Pancreas (tissue), 10 donors: ENCODE results near the gene P3H2. TPM values are rescaled to one million over a fixed set of nuclear protein-coding genes. Genes with fewer than 3 reads are reported as not detected.

ENCODE experiments used
- ATAC-seq, 4 donors: fragments of 200-7000 bp; cut with Tn5 transposase; one replicate each; pipeline versions ENCODE4 v1.8.0 to v1.9.1; 2020; ENCODE audit warnings: mild to moderate bottlenecking in 4 of 4, moderate library complexity in 4 of 4
- DNase-seq, 6 donors: peaks; one replicate each; pipeline ENCODE4 v3.0.0-alpha.2; 2020
- FAIRE-seq: peaks from 2 replicates; lab custom pipeline; 2012; peaks lifted over from hg19 to GRCh38; lab: Jason Lieb, UNC
- H3K27ac ChIP-seq, 4 donors: fragments of 200-600 bp; sonication (generic); 1 replicate in 3 of 4; 2 replicates in 1 of 4; pipeline versions ENCODE4 v1.5.0 to v1.8.0; 2020
- H3K27me3 ChIP-seq, 4 donors: fragments of 200-600 bp; one replicate each; pipeline ENCODE4 v1.8.0; 2021
- H3K36me3 ChIP-seq, 3 donors: fragments of 200-600 bp; sonication (generic) in 1 of 3; one replicate each; pipeline versions ENCODE4 v1.5.0 to v1.8.0; 2020 to 2021
- H3K4me1 ChIP-seq, 3 donors: fragments of 200-600 bp; one replicate each; pipeline ENCODE4 v1.8.0; 2021
- H3K4me3 ChIP-seq, 4 donors: fragments of 200-600 bp; sonication (generic) in 2 of 4; one replicate each; pipeline versions ENCODE4 v1.5.0 to v1.8.0; 2020 to 2021
- H3K9me3 ChIP-seq, 4 donors: fragments of 200-600 bp; one replicate each; pipeline ENCODE4 v1.8.0; 2021
- CTCF ChIP-seq, 4 donors: fragments of 200-600 bp; sonication (generic) in 3 of 4; IDR thresholded peaks; one replicate each; pipeline versions ENCODE4 v1.5.0 to v1.8.0; 2021; ENCODE audit warnings: antibody characterized with exemption in 4 of 4
- WGBS, 2 donors: extraction: QIAGEN DNeasy Blood & Tissue Kit; methylation state at CpG; one replicate each; pipeline ENCODE4 v1.1.7; 2013; 5-methylcytosine and 5-hydroxymethylcytosine counted together
- intact Hi-C, 3 donors: fragments of 100-400 bp; cut with DNase I; formaldehyde crosslinking; loops; one replicate each; pipeline versions ENCODE4 v1.11.1 to v1.14.2; 2022
- polyA plus RNA-seq, 2 donors: library from polyadenylated mRNA; stranded (reverse); fragments of 200-250 nt; gene quantifications; one replicate each; pipeline ENCODE4 v1.2.3, GENCODE V29; 2013
- total RNA-seq, 6 donors: library from RNA; stranded (reverse); fragmentation: NEBNext Ultra II Directional in 4 of 6; extraction: Animal tissue kit (Norgen Biotek cat#: 25700) in 4 of 6; gene quantifications; one replicate each; pipeline versions ENCODE4 v1.2.1 to v1.2.4, GENCODE V29; 2021 to 2023
- donor health status: healthy with polysubstance abuse.
- donor health status: DM: no; HTN: no; CAD: no; lungs with moderate emphysema.
- donor health status: DM: no; HTN: no; CAD: no.
- donor health status: control.
- donor health status: control.
- donor health status: Bipolar disorder and iron deficiency.
- donor health status: DM: yes; HTN: yes; CAD: no.
- donor health status: DM: no; HTN: no; CAD: no.
- donor health status: DM: no; HTN: no; CAD: no.
- donor health status: DM: yes; HTN: yes; CAD: no.

P3H2 gene
- total and polyA plus RNA-seq, 8 donors, result 1.2 to 5.7 (median 4.4) TPM

- TF ChIP-seq CTCF (IDR thresholded peaks at IDR 0.05), result no peak
- ATAC-seq (no peak), DNase-seq (no peak), FAIRE-seq (no peak)
- 95 to 99% methylated on average over 3 of the region's 3 CpGs for WGBS, 2 donors
- Histone ChIP-seq H3K4me1 (peaks cover 9 to 16% (median 12%) of the 10 kb centered on the region in 3 donors), H3K27ac (no peak overlapping the region), H3K27me3 (no peaks in the 10 kb centered on the region), H3K9me3 (no peaks in the 10 kb centered on the region), H3K4me3 (no peak overlapping the region), H3K36me3 (no peaks in the 10 kb centered on the region)
- intact Hi-C loops, result no loop called here
Observed at GRCh38 chr3:189942948-189943347, 177.7 kb downstream of the P3H2 start.

GRCh38 chr3:189941679-189942078 lies 179.0 kb downstream of the P3H2 start:
- 25 to 27% methylated on average over 2 of the region's 2 CpGs for WGBS, 2 donors
- Histone ChIP-seq H3K4me1 (peaks cover 9 to 16% (median 12%) of the 10 kb centered on the region in 3 donors), H3K27ac (peak overlapping the region; percentile 57 to 84 (median 74)), H3K9me3 (no peaks in the 10 kb centered on the region), H3K36me3 (no peaks in the 10 kb centered on the region), H3K27me3 (no peaks in the 10 kb centered on the region), H3K4me3 (no peak overlapping the region)
- TF ChIP-seq CTCF (IDR thresholded peaks at IDR 0.05), result no peak
- ATAC-seq (peak; percentile 88 to 92 (median 92)), FAIRE-seq (no peak), DNase-seq (peak in 3 of 6 donors; percentile 32 to 46 (median 39))
- intact Hi-C loops, result no loop called here

GRCh38 chr3:189941125-189941524 lies 179.6 kb downstream of the P3H2 start:
- intact Hi-C loops, result no loop called here
- WGBS, 2 donors, result 46 to 52% methylated on average over 5 of the region's 5 CpGs
- peak in 2 of 6 donors; percentile 20 to 35 for DNase-seq
- Histone ChIP-seq H3K9me3 (no peaks in the 10 kb centered on the region), H3K4me3 (no peak overlapping the region), H3K36me3 (no peaks in the 10 kb centered on the region), H3K4me1 (peaks cover 9 to 16% (median 12%) of the 10 kb centered on the region in 3 donors), H3K27me3 (no peaks in the 10 kb centered on the region), H3K27ac (peak overlapping the region; percentile 57 to 84 (median 74))
- no peak for TF ChIP-seq CTCF (IDR thresholded peaks at IDR 0.05)
- ATAC-seq, result peak; percentile 51 to 79 (median 60)
- no peak for FAIRE-seq

GRCh38 chr3:189937302-189938127 lies 183.2 kb downstream of the P3H2 start:
- no peak for FAIRE-seq
- no peak for DNase-seq

More at GRCh38 chr3:189937302-189938127, 183.2 kb downstream of the P3H2 start:
- no peak overlapping the region for H3K27ac ChIP-seq
- 76 to 81% methylated on average over 7 of the region's 7 CpGs for WGBS, 2 donors
- H3K27me3 ChIP-seq, result no peaks in the 10 kb centered on the region
- H3K9me3 ChIP-seq, result no peaks in the 10 kb centered on the region
- intact Hi-C loops, result no loop called here
- H3K4me3 ChIP-seq, result no peak overlapping the region
- peaks cover 9 to 16% (median 12%) of the 10 kb centered on the region in 3 donors for H3K4me1 ChIP-seq
- no peak for ATAC-seq
- no peaks in the 10 kb centered on the region for H3K36me3 ChIP-seq
- no peak for TF ChIP-seq CTCF (IDR thresholded peaks at IDR 0.05)
